Lower leg skin (tissue), 4 donors: ENCODE measurements around the gene SLC3A2. TPM values are rescaled to one million over a fixed set of nuclear protein-coding genes. Genes with fewer than 3 reads are reported as not detected.
"Not testable (repeated sequence)": the region's sequence is repeated elsewhere in the genome, so short reads cannot be mapped to it uniquely, and the experiment has no call there.

ENCODE experiments used
- DNase-seq, 2 donors: peaks; one replicate each; pipeline ENCODE4 v3.0.0-alpha.2; 2019; ENCODE audit warnings: low spot score in 2 of 2
- H3K4me3 ChIP-seq: fragments of 200-600 bp; sonication (generic); 2 replicates; pipeline ENCODE4 v1.5.1; 2017; ENCODE audit warnings: mild to moderate bottlenecking, low read depth; ENCODE audit not compliant: poor library complexity, severe bottlenecking
- CTCF ChIP-seq, 3 donors: fragments of 450-650 bp; IDR thresholded peaks; one replicate each; pipeline ENCODE4 v1.5.1; 2016; ENCODE audit warnings: antibody characterized with exemption in 3 of 3, mild to moderate bottlenecking in 3 of 3, moderate library complexity in 2 of 3
- POLR2A ChIP-seq, 2 donors: fragments of 450-650 bp; IDR thresholded peaks; one replicate each; pipeline ENCODE4 v1.6.1; 2016 to 2017; ENCODE audit warnings: antibody characterized with exemption in 2 of 2, mild to moderate bottlenecking in 1 of 2, moderate library complexity in 1 of 2
- WGBS, 2 donors: methylation state at CpG; one replicate each; pipeline ENCODE4 v1.1.5; 2018; 5-methylcytosine and 5-hydroxymethylcytosine counted together
- intact Hi-C: fragments of 100-400 bp; cut with DNase I; formaldehyde crosslinking; loops from one replicate; pipeline ENCODE4 v1.15.0; 2023; ENCODE audit warnings: low total_unique reads
- total RNA-seq, 4 donors: library from RNA; depleted of rRNA; stranded (reverse); fragments of >200 nt; gene quantifications; one replicate each; pipeline ENCODE4 v1.1.0, GENCODE V29; 2016

SLC3A2 gene
- total RNA-seq, 4 donors from 2014 or later = 175 to 190 (median 187) TPM

DNA sequence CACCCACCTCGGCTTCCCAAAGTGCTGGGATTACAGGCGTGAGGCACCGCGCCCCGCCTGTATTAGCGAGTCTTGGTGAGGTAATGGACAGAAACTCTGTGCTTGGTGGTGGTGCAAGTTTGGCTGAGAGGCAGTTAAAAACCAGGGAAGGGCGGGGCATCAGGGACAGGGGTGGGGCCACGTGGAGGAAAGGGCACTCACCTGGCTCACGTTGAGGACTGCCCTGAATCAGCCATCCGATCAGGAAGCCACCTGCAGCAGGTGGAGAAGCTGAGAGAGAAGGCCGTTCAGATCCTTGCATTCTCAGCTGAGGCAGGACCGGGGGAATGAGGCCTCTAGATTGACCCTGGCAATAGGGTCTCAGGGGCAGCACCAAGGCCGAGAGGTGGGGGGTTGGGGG, 52.6 kb downstream of the SLC3A2 start:
- no peak for DNase-seq
- WGBS, 2 donors = 81 to 87% methylated on average over 13 of the region's 13 CpGs
- intact Hi-C loops = no loop called here
- TF ChIP-seq POLR2A (IDR thresholded peaks at IDR 0.05) = no peak
- TF ChIP-seq CTCF (IDR thresholded peaks at IDR 0.05) = no peak
- H3K4me3 ChIP-seq = no peak overlapping the region

- WGBS, 2 donors = 91 to 100% methylated on average over 5 of the region's 5 CpGs
- intact Hi-C loops = no loop called here
- TF ChIP-seq POLR2A (IDR thresholded peaks at IDR 0.05) (no peak), CTCF (IDR thresholded peaks at IDR 0.05) (no peak)
- H3K4me3 ChIP-seq = no peak overlapping the region
- DNase-seq = no peak
Measured at GRCh38 chr11:62933750-62934495, 53.2 kb downstream of the SLC3A2 start.

DNA sequence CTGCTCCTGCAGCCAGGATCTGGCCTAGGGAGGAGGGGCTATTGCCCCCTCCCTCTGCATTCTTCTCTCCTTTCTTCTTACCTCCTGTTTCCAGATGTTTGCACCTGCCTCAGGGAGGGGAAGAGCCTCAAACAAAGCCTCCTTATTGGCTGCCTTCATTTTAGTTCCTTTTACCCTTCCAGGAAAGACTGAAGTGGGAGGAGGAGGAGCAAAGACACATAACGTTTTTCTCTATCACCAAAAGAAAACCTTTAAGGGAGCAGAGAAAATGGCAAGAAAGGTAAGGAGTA, 53.7 kb downstream of the SLC3A2 start:
- intact Hi-C loops = no loop called here
- TF ChIP-seq POLR2A (IDR thresholded peaks at IDR 0.05) = no peak
- no peak for TF ChIP-seq CTCF (IDR thresholded peaks at IDR 0.05)
- no peak for DNase-seq
- 31 to 32% methylated on average over 1 of the region's 1 CpG for WGBS, 2 donors
- H3K4me3 ChIP-seq = no peak overlapping the region

DNA sequence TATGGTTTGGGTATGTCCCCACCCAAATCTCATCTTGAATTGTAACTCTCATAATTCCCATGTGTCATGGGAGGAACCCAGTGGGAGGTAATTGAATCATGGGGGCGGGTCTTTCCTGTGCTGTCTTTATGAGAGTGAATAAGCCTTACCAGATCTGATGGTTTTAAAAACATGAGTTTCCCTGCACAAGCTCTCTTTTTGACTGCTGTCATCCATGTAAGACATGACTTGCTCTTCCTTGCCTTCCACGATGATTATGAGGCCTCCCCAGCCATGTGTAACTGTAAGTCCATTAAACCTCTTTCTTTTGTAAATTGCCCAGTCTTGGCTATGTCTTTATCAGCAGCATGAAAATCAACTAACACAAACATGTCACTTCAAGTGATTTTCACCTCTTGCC, 56.8 kb downstream of the SLC3A2 start:
- intact Hi-C loops, DNase-seq, H3K4me3 ChIP-seq: not testable (repeated sequence)
- 80 to 90% methylated on average over 2 of the region's 2 CpGs for WGBS, 2 donors

Other genes starting within 250 kb of the SLC3A2 start
- gene GANAB, start 234.3 kb upstream of the SLC3A2 start, total RNA-seq = 100 to 1,000 TPM in 1 of 4 donors, 10 to 100 TPM in 3; 72.0 to 118 (median 91.4) TPM
- 10 to 100 TPM; 28.5 to 32.7 (median 30.2) TPM for gene INTS5, start 227.6 kb upstream of the SLC3A2 start, total RNA-seq
- 10 to 100 TPM; 21.3 to 58.4 (median 31.4) TPM for gene C11orf98, start 215.7 kb upstream of the SLC3A2 start, total RNA-seq
- 10 to 100 TPM in 1 of 4 donors, 1 to 10 TPM in 3; 2.9 to 14.8 (median 7.7) TPM for gene CSKMT, start 215.6 kb upstream of the SLC3A2 start, total RNA-seq
- 10 to 100 TPM in 2 of 4 donors, 1 to 10 TPM in 2; 7.5 to 12.0 (median 10.3) TPM for gene UQCC3, start 209.2 kb upstream of the SLC3A2 start, total RNA-seq
- 1 to 10 TPM; 2.5 to 4.6 (median 3.1) TPM for gene LBHD1, start 208.6 kb upstream of the SLC3A2 start, total RNA-seq
- 100 to 1,000 TPM; 194 to 275 (median 235) TPM for gene UBXN1, start 201.8 kb upstream of the SLC3A2 start, total RNA-seq
- gene LRRN4CL, start 191.4 kb upstream of the SLC3A2 start, total RNA-seq = 10 to 100 TPM in 2 of 4 donors, 1 to 10 TPM in 2; 7.3 to 11.6 (median 9.9) TPM
- gene BSCL2, start 173.5 kb upstream of the SLC3A2 start, total RNA-seq = 10 to 100 TPM; 25.4 to 68.2 (median 45.1) TPM
- gene GNG3, start 173.2 kb upstream of the SLC3A2 start, total RNA-seq = not detected
- gene HNRNPUL2, start 153.4 kb upstream of the SLC3A2 start, total RNA-seq = 10 to 100 TPM; 19.9 to 30.8 (median 24.3) TPM
- 10 to 100 TPM; 23.7 to 44.7 (median 33.9) TPM for gene TTC9C, start 152.4 kb upstream of the SLC3A2 start, total RNA-seq
- 10 to 100 TPM; 13.4 to 35.4 (median 19.0) TPM for gene ZBTB3, start 126.7 kb upstream of the SLC3A2 start, total RNA-seq
- gene POLR2G, start 119.3 kb upstream of the SLC3A2 start, total RNA-seq = 10 to 100 TPM; 51.5 to 71.0 (median 57.2) TPM
- gene TAF6L, start 109.5 kb upstream of the SLC3A2 start, total RNA-seq = 10 to 100 TPM; 21.0 to 79.2 (median 38.2) TPM
- gene TMEM179B, start 93.5 kb upstream of the SLC3A2 start, total RNA-seq = 10 to 100 TPM; 62.9 to 82.6 (median 81.0) TPM
- 10 to 100 TPM; 12.9 to 41.4 (median 21.0) TPM for gene TMEM223, start 88.9 kb upstream of the SLC3A2 start, total RNA-seq
- gene NXF1, start 75.5 kb upstream of the SLC3A2 start, total RNA-seq = 100 to 1,000 TPM in 1 of 4 donors, 10 to 100 TPM in 3; 56.6 to 114 (median 79.6) TPM
- gene STX5, start 48.8 kb upstream of the SLC3A2 start, total RNA-seq = 10 to 100 TPM; 30.0 to 47.4 (median 38.4) TPM
- not detected for gene TEX54, start 48.1 kb upstream of the SLC3A2 start, total RNA-seq
- gene WDR74, start 41.3 kb upstream of the SLC3A2 start, total RNA-seq = 10 to 100 TPM; 49.7 to 93.8 (median 64.3) TPM
- gene CHRM1, start 40.5 kb downstream of the SLC3A2 start, total RNA-seq = 1 to 10 TPM; 1.5 to 7.6 (median 4.5) TPM
- gene SLC22A6, start 104.1 kb downstream of the SLC3A2 start, total RNA-seq = not detected
- not detected for gene SLC22A8, start 134.9 kb downstream of the SLC3A2 start, total RNA-seq